IMR-90 (cell line): ENCODE measurements around the gene KCNK18. TPM values are rescaled to one million over a fixed set of nuclear protein-coding genes. Genes with fewer than 3 reads are reported as not detected.

ENCODE experiments used
- ATAC-seq: fragments of 200-7000 bp; cut with Tn5 transposase; 2 replicates; pipeline ENCODE4 v1.9.1; 2020; ENCODE audit warnings: low read depth, mild to moderate bottlenecking, moderate library complexity
- BruUV-seq: library from RNA; stranded (reverse); fragments of 400-500 nt; replicated peaks from 2 replicates; lab custom pipeline; 2021; lab: Mats Ljungman, UMichigan
- CTCF ChIA-PET: fragments of 300-600 bp; formaldehyde crosslinking; extraction: SDS; loops from one replicate; lab custom pipeline; 2021; ENCODE audit warnings: antibody characterized with exemption; lab: Yijun Ruan, JAX
- POLR2A ChIA-PET: fragments of 300-600 bp; sonication (Branson Sonifier 250); formaldehyde crosslinking; loops from one replicate; lab custom pipeline; 2022; ENCODE audit warnings: antibody characterized with exemption; ENCODE audit not compliant: unreplicated experiment; lab: Charles Lee
- DNase-seq: peaks from one replicate; pipeline ENCODE4 v3.0.0; 2013
- H2AFZ ChIP-seq: replicated peaks from 2 replicates; pipeline ENCODE3; 2013; ENCODE audit warnings: low read length, mild to moderate bottlenecking; ENCODE audit not compliant: poor library complexity
- H2AK5ac ChIP-seq: 2 replicates; pipeline ENCODE4 v1.6.1; 2013; ENCODE audit warnings: low read depth, low read length, inconsistent platforms
- H2AK9ac ChIP-seq: replicated peaks from 2 replicates; pipeline ENCODE3; 2013; ENCODE audit warnings: mild to moderate bottlenecking, low read depth, low read length, moderate library complexity; ENCODE audit not compliant: poor library complexity
- H2BK120ac ChIP-seq: 2 replicates; pipeline ENCODE4 v1.6.1; 2013; ENCODE audit warnings: low read depth, low read length, inconsistent platforms
- H2BK15ac ChIP-seq: 3 replicates; pipeline ENCODE4 v1.6.1; 2013; ENCODE audit warnings: low read depth, low read length, inconsistent platforms
- H2BK20ac ChIP-seq: 2 replicates; pipeline ENCODE4 v1.6.1; 2013; ENCODE audit warnings: low read depth, mild to moderate bottlenecking, inconsistent platforms, low read length, moderate library complexity
- H2BK5ac ChIP-seq: 2 replicates; pipeline ENCODE4 v1.6.1; 2013; ENCODE audit warnings: mild to moderate bottlenecking, low read depth, low read length, inconsistent platforms; ENCODE audit not compliant: poor library complexity, severe bottlenecking
- H3K14ac ChIP-seq: replicated peaks from 2 replicates; pipeline ENCODE4 v1.6.1; 2013; ENCODE audit warnings: low read depth, low read length, inconsistent platforms
- H3K18ac ChIP-seq: 2 replicates; pipeline ENCODE4 v1.6.1; 2013; ENCODE audit warnings: low read depth, low read length, control low read depth
- H3K23ac ChIP-seq: 2 replicates; pipeline ENCODE4 v1.6.1; 2013; ENCODE audit warnings: low read depth, low read length, inconsistent platforms
- H3K27ac ChIP-seq: 2 replicates; pipeline ENCODE4 v1.5.1; 2013; ENCODE audit warnings: mild to moderate bottlenecking, control low read depth, low read length; ENCODE audit not compliant: insufficient read depth
- H3K27me3 ChIP-seq: 2 replicates; pipeline ENCODE4 v1.6.1; 2013; ENCODE audit warnings: low read length; ENCODE audit not compliant: control insufficient read depth, insufficient read depth
- H3K36me3 ChIP-seq: 2 replicates; pipeline ENCODE4 v1.6.1; 2013; ENCODE audit warnings: low read length, mixed read lengths; ENCODE audit not compliant: control insufficient read depth, insufficient read depth
- H3K4ac ChIP-seq: 2 replicates; pipeline ENCODE4 v1.6.1; 2013; ENCODE audit warnings: low read depth, low read length, inconsistent platforms
- H3K4me1 ChIP-seq: 2 replicates; pipeline ENCODE4 v1.6.1; 2013; ENCODE audit warnings: low read length, mixed read lengths; ENCODE audit not compliant: control insufficient read depth, insufficient read depth
- H3K4me2 ChIP-seq: 2 replicates; pipeline ENCODE4 v1.6.1; 2013; ENCODE audit warnings: low read depth, mild to moderate bottlenecking, control low read depth, low read length, moderate library complexity
- H3K4me3 ChIP-seq: 2 replicates; pipeline ENCODE4 v1.5.1; 2013; ENCODE audit warnings: low read depth, mild to moderate bottlenecking, control low read depth, low read length, moderate library complexity; ENCODE audit not compliant: insufficient read depth
- H3K56ac ChIP-seq: 2 replicates; pipeline ENCODE4 v1.6.1; 2013; ENCODE audit warnings: low read length, inconsistent platforms; ENCODE audit not compliant: insufficient read depth; ENCODE audit errors: extremely low read depth
- H3K79me1 ChIP-seq, 2 experiments: 2 replicates each; pipeline ENCODE4 v1.6.1; 2013; ENCODE audit warnings: low read length in 2 of 2, inconsistent platforms in 1 of 2, low read depth in 1 of 2
- H3K9ac ChIP-seq: 2 replicates; pipeline ENCODE4 v1.6.1; 2013; ENCODE audit warnings: low read depth, low read length, control low read depth
- H3K9me1 ChIP-seq: 2 replicates; pipeline ENCODE4 v1.6.1; 2013; ENCODE audit warnings: low read length, inconsistent platforms; ENCODE audit not compliant: insufficient read depth
- H3K9me3 ChIP-seq: 2 replicates; pipeline ENCODE4 v1.6.1; 2013; ENCODE audit warnings: low read length; ENCODE audit not compliant: control insufficient read depth, insufficient read depth
- H4K20me1 ChIP-seq: 2 replicates; pipeline ENCODE4 v1.6.1; 2013; ENCODE audit warnings: low read length, inconsistent platforms; ENCODE audit not compliant: insufficient read depth
- H4K5ac ChIP-seq: 2 replicates; pipeline ENCODE4 v1.6.1; 2013; ENCODE audit warnings: mild to moderate bottlenecking, low read depth, low read length, control low read depth
- H4K8ac ChIP-seq, 2 experiments: 2 replicates each; pipeline ENCODE4 v1.6.1; 2013; ENCODE audit warnings: low read depth in 2 of 2, low read length in 2 of 2, control low read depth in 1 of 2, inconsistent platforms in 1 of 2
- H4K91ac ChIP-seq: 2 replicates; pipeline ENCODE4 v1.6.1; 2013; ENCODE audit warnings: low read depth, low read length, inconsistent platforms; ENCODE audit not compliant: insufficient read depth
- BHLHE40 ChIP-seq: fragments of 150-350 bp; IDR thresholded peaks from 2 replicates; pipeline ENCODE4 v1.6.1; 2016; ENCODE audit warnings: mild to moderate bottlenecking, low read depth, low read length
- CEBPB ChIP-seq: IDR thresholded peaks from 2 replicates; pipeline ENCODE4 v1.6.1; 2012; ENCODE audit warnings: low read depth, low read length, improper control_type of control experiment
- CHD1 ChIP-seq: IDR thresholded peaks from 2 replicates; pipeline ENCODE4 v1.6.1; 2012; ENCODE audit warnings: low read depth, low read length, improper control_type of control experiment
- CTCF ChIP-seq: conservative IDR thresholded peaks from 2 replicates; pipeline ENCODE4 v1.5.1; 2012; ENCODE audit warnings: mild to moderate bottlenecking, low read depth, low read length, improper control_type of control experiment
- FOS ChIP-seq: fragments of 150-350 bp; IDR thresholded peaks from 2 replicates; pipeline ENCODE4 v1.6.1; 2016; ENCODE audit warnings: low read depth, low read length
- MAFK ChIP-seq: IDR thresholded peaks from 2 replicates; pipeline ENCODE4 v1.6.1; 2012; ENCODE audit warnings: low read depth, low read length, improper control_type of control experiment
- MAZ ChIP-seq: IDR thresholded peaks from 2 replicates; pipeline ENCODE4 v1.6.1; 2012; ENCODE audit warnings: low read depth, mild to moderate bottlenecking, low read length, improper control_type of control experiment, moderate library complexity, borderline replicate concordance
- MXI1 ChIP-seq: IDR thresholded peaks from 2 replicates; pipeline ENCODE4 v1.6.1; 2012; ENCODE audit warnings: low read depth, mild to moderate bottlenecking, low read length, moderate library complexity, borderline replicate concordance
- NFE2L2 ChIP-seq: fragments of 150-350 bp; IDR thresholded peaks from 2 replicates; pipeline ENCODE4 v1.6.1; 2016; ENCODE audit warnings: low read depth, mild to moderate bottlenecking, low read length
- POLR2A ChIP-seq: IDR thresholded peaks from 2 replicates; pipeline ENCODE4 v1.6.1; 2012; ENCODE audit warnings: mild to moderate bottlenecking, low read depth, low read length
- RAD21 ChIP-seq: IDR thresholded peaks from 2 replicates; pipeline ENCODE4 v1.6.1; 2012; ENCODE audit warnings: low read length, improper control_type of control experiment
- RCOR1 ChIP-seq: IDR thresholded peaks from 2 replicates; pipeline ENCODE4 v1.6.1; 2012; ENCODE audit warnings: mild to moderate bottlenecking, low read length, improper control_type of control experiment; ENCODE audit not compliant: insufficient replicate concordance
- RFX5 ChIP-seq: IDR thresholded peaks from 2 replicates; pipeline ENCODE4 v1.8.0; 2012; ENCODE audit warnings: low read depth, mild to moderate bottlenecking, low read length, moderate library complexity
- SMC3 ChIP-seq: fragments of 150-350 bp; IDR thresholded peaks from 2 replicates; pipeline ENCODE4 v1.6.1; 2016; ENCODE audit warnings: low read depth, mild to moderate bottlenecking, antibody characterized with exemption, low read length, moderate library complexity
- WGBS, 2 experiments: methylation state at CpG; one replicate each; pipeline versions ENCODE4 v1.1.5 to v1.1.7; 2013; ENCODE audit warnings: missing lambda C conversion rate in 2 of 2; ENCODE audit not compliant: insufficient read length in 1 of 2; ENCODE audit errors: extremely low coverage in 2 of 2; 5-methylcytosine and 5-hydroxymethylcytosine counted together
- dilution Hi-C: fragments of 300-500 bp; cut with HindIII; formaldehyde crosslinking; loops from one replicate; pipeline ENCODE4 v1.14.3; 2018; ENCODE audit warnings: low sequenced_read_pairs; ENCODE audit not compliant: unreplicated experiment
- in situ Hi-C: fragments of 300-500 bp; cut with MboI; formaldehyde crosslinking; loops from 3 replicates; pipeline ENCODE4 v1.14.3; 2019; ENCODE audit warnings: low sequenced_read_pairs, inconsistent platforms, mixed read lengths
- intact Hi-C: fragments of 100-400 bp; cut with micrococcal nuclease; formaldehyde crosslinking; loops from 2 replicates; pipeline ENCODE4 v1.10.0; 2022
- polyA plus RNA-seq, 3 experiments: library from polyadenylated mRNA; depleted of rRNA; stranded (reverse); fragments of >200 nt; gene quantifications; 2 replicates each; pipeline ENCODE4 v1.2.3, GENCODE V29; 2012; ENCODE audit warnings: low replicate concordance in 1 of 3
- total RNA-seq: library from RNA; depleted of rRNA; stranded (reverse); fragments of >200 nt; gene quantifications from 2 replicates; pipeline ENCODE4 v1.2.3, GENCODE V29; 2012
- TF ChIP-seq, protein P1 (sequence below): fragments of 150-350 bp; IDR thresholded peaks from 2 replicates; pipeline ENCODE4 v1.6.1; 2016; ENCODE audit warnings: low read depth, mild to moderate bottlenecking, low read length, moderate library complexity, borderline replicate concordance

The KCNK18 gene
- total and polyA plus RNA-seq, 2 of the 4 experiments (the other 2 are of a cell fraction): not detected

GRCh38 chr10:117237401-117237991 is 40.2 kb downstream of the KCNK18 start:
- TF ChIP-seq MAZ: no peak
- no peak for TF ChIP-seq RFX5
- TF ChIP-seq NFE2L2: no peak
- TF ChIP-seq CHD1: no peak
- TF ChIP-seq RCOR1: no peak
- no peak for TF ChIP-seq RAD21
- TF ChIP-seq SMC3: no peak
- TF ChIP-seq MAFK: no peak
- TF ChIP-seq, protein P1, sequence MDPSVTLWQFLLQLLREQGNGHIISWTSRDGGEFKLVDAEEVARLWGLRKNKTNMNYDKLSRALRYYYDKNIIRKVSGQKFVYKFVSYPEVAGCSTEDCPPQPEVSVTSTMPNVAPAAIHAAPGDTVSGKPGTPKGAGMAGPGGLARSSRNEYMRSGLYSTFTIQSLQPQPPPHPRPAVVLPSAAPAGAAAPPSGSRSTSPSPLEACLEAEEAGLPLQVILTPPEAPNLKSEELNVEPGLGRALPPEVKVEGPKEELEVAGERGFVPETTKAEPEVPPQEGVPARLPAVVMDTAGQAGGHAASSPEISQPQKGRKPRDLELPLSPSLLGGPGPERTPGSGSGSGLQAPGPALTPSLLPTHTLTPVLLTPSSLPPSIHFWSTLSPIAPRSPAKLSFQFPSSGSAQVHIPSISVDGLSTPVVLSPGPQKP: no peak
- no peak for TF ChIP-seq POLR2A
- TF ChIP-seq MXI1: no peak
- TF ChIP-seq CEBPB: no peak
- no peak for TF ChIP-seq FOS
- TF ChIP-seq CTCF: no peak
- no peak for TF ChIP-seq BHLHE40
- in situ Hi-C loops (no loop called here), dilution Hi-C loops (no loop called here), intact Hi-C loops (loop anchor here (5.0 kb wide), 1 partner anchor 75 kb away; no protein-coding TSS in a partner anchor)
- no peaks in the 10 kb centered on the region for H3K9me1 ChIP-seq
- no peak overlapping the region for H3K9ac ChIP-seq
- no peak overlapping the region for H3K4me2 ChIP-seq
- ChIA-PET CTCF (no interaction called here), POLR2A (no interaction called here)
- H3K4me1 ChIP-seq: no peaks in the 10 kb centered on the region
- H2AK5ac ChIP-seq: no peak overlapping the region
- H3K79me1 ChIP-seq: no peaks in the 10 kb centered on the region
- no peak overlapping the region for H2BK20ac ChIP-seq
- H2AK9ac ChIP-seq: peak overlapping the region; percentile 42
- no peak overlapping the region for H3K56ac ChIP-seq
- H3K14ac ChIP-seq: no peak overlapping the region
- no peaks in the 10 kb centered on the region for H4K20me1 ChIP-seq
- no peak overlapping the region for H3K27ac ChIP-seq
- H3K23ac ChIP-seq: no peak overlapping the region
- no peak overlapping the region for H4K5ac ChIP-seq
- no peak overlapping the region for H4K8ac ChIP-seq
- H3K9me3 ChIP-seq: no peaks in the 10 kb centered on the region
- H2AFZ ChIP-seq: no peak overlapping the region
- H2BK15ac ChIP-seq: no peak overlapping the region
- no peak overlapping the region for H3K4ac ChIP-seq
- H3K27me3 ChIP-seq: peaks cover 37% of the 10 kb centered on the region
- H3K4me3 ChIP-seq: no peak overlapping the region
- no peak overlapping the region for H2BK5ac ChIP-seq
- DNase-seq (no peak), ATAC-seq (no peak)
- H3K18ac ChIP-seq: no peak overlapping the region
- H4K91ac ChIP-seq: no peak overlapping the region
- H3K36me3 ChIP-seq: no peaks in the 10 kb centered on the region
- no peak overlapping the region for H2BK120ac ChIP-seq
- no TSS peak for BruUV-seq
- 42% methylated on average over 2 of the region's 5 CpGs; no CpG with 5 or more reads in 1 of the 2 experiments for WGBS, 2 experiments
